ENCODE measurements around the gene ABCC4.

Gene ABCC4

GRCh38 chr13:95035311-95036109, 265.7 kb downstream of the ABCC4 start:
- DNase-seq: no peak

GRCh38 chr13:95033890-95034289, 267.4 kb downstream of the ABCC4 start:
- DNase-seq: no peak

GRCh38 chr13:95032121-95032520, 269.1 kb downstream of the ABCC4 start:
- DNase-seq: no peak

- no peak for DNase-seq
These were observed 270.4 kb downstream of the ABCC4 start for GRCh38 chr13:95030821-95031343.

- DNase-seq: no peak
These were observed 273.6 kb downstream of the ABCC4 start for GRCh38 chr13:95027638-95028037.

- DNase-seq: no peak
These were observed 276.1 kb downstream of the ABCC4 start for GRCh38 chr13:95025116-95025515.

GRCh38 chr13:95023405-95023804, 277.8 kb downstream of the ABCC4 start:
- no peak for DNase-seq

- no peak for DNase-seq
These were observed 280.8 kb downstream of the ABCC4 start for GRCh38 chr13:95020298-95020987.

- DNase-seq: no peak
These were observed 281.4 kb downstream of the ABCC4 start for GRCh38 chr13:95019886-95020285.

GRCh38 chr13:95007322-95007721, 293.9 kb downstream of the ABCC4 start:
- DNase-seq: no peak

GRCh38 chr13:95005300-95005699, 296.0 kb downstream of the ABCC4 start:
- DNase-seq: no peak

- no peak for DNase-seq
These were observed 298.0 kb downstream of the ABCC4 start for GRCh38 chr13:95003019-95003813.

GRCh38 chr13:95002126-95002525, 299.1 kb downstream of the ABCC4 start:
- no peak for DNase-seq

GRCh38 chr13:94999871-95000270, 301.4 kb downstream of the ABCC4 start:
- no peak for DNase-seq

- no peak for DNase-seq
These were observed 304.1 kb downstream of the ABCC4 start for GRCh38 chr13:94997126-94997525.

- DNase-seq: no peak
These were observed 304.8 kb downstream of the ABCC4 start for GRCh38 chr13:94996445-94996844.

GRCh38 chr13:94994506-94994905, 306.7 kb downstream of the ABCC4 start:
- DNase-seq: no peak

GRCh38 chr13:94993616-94994015, 307.6 kb downstream of the ABCC4 start:
- no peak for DNase-seq

- DNase-seq: no peak
These were observed 309.0 kb downstream of the ABCC4 start for GRCh38 chr13:94992036-94992960.

GRCh38 chr13:94988654-94989053, 312.6 kb downstream of the ABCC4 start:
- DNase-seq: no peak

- no peak for DNase-seq
These were observed 313.4 kb downstream of the ABCC4 start for GRCh38 chr13:94987869-94988268.

- no peak for DNase-seq
These were observed 314.2 kb downstream of the ABCC4 start for GRCh38 chr13:94987081-94987480.
